IMR-90 (cell line): ENCODE measurements around the gene RARRES2. TPM values are rescaled to one million over a fixed set of nuclear protein-coding genes. Genes with fewer than 3 reads are reported as not detected.
A peak's percentile ranks its signal among the peaks of the same experiment; 100 is the strongest.

ENCODE experiments used
- ATAC-seq: fragments of 200-7000 bp; cut with Tn5 transposase; 2 replicates; pipeline ENCODE4 v1.9.1; 2020; ENCODE audit warnings: low read depth, mild to moderate bottlenecking, moderate library complexity
- BruUV-seq: library from RNA; stranded (reverse); fragments of 400-500 nt; replicated peaks from 2 replicates; lab custom pipeline; 2021; lab: Mats Ljungman, UMichigan
- CTCF ChIA-PET: fragments of 300-600 bp; formaldehyde crosslinking; extraction: SDS; loops from one replicate; lab custom pipeline; 2021; ENCODE audit warnings: antibody characterized with exemption; lab: Yijun Ruan, JAX
- POLR2A ChIA-PET: fragments of 300-600 bp; sonication (Branson Sonifier 250); formaldehyde crosslinking; loops from one replicate; lab custom pipeline; 2022; ENCODE audit warnings: antibody characterized with exemption; ENCODE audit not compliant: unreplicated experiment; lab: Charles Lee
- DNase-seq: peaks from one replicate; pipeline ENCODE4 v3.0.0; 2013
- H2AFZ ChIP-seq: replicated peaks from 2 replicates; pipeline ENCODE3; 2013; ENCODE audit warnings: low read length, mild to moderate bottlenecking; ENCODE audit not compliant: poor library complexity
- H2AK5ac ChIP-seq: 2 replicates; pipeline ENCODE4 v1.6.1; 2013; ENCODE audit warnings: low read depth, low read length, inconsistent platforms
- H2AK9ac ChIP-seq: replicated peaks from 2 replicates; pipeline ENCODE3; 2013; ENCODE audit warnings: mild to moderate bottlenecking, low read depth, low read length, moderate library complexity; ENCODE audit not compliant: poor library complexity
- H2BK120ac ChIP-seq: 2 replicates; pipeline ENCODE4 v1.6.1; 2013; ENCODE audit warnings: low read depth, low read length, inconsistent platforms
- H2BK15ac ChIP-seq: 3 replicates; pipeline ENCODE4 v1.6.1; 2013; ENCODE audit warnings: low read depth, low read length, inconsistent platforms
- H2BK20ac ChIP-seq: 2 replicates; pipeline ENCODE4 v1.6.1; 2013; ENCODE audit warnings: low read depth, mild to moderate bottlenecking, inconsistent platforms, low read length, moderate library complexity
- H2BK5ac ChIP-seq: 2 replicates; pipeline ENCODE4 v1.6.1; 2013; ENCODE audit warnings: mild to moderate bottlenecking, low read depth, low read length, inconsistent platforms; ENCODE audit not compliant: poor library complexity, severe bottlenecking
- H3K14ac ChIP-seq: replicated peaks from 2 replicates; pipeline ENCODE4 v1.6.1; 2013; ENCODE audit warnings: low read depth, low read length, inconsistent platforms
- H3K18ac ChIP-seq: 2 replicates; pipeline ENCODE4 v1.6.1; 2013; ENCODE audit warnings: low read depth, low read length, control low read depth
- H3K23ac ChIP-seq: 2 replicates; pipeline ENCODE4 v1.6.1; 2013; ENCODE audit warnings: low read depth, low read length, inconsistent platforms
- H3K27ac ChIP-seq: 2 replicates; pipeline ENCODE4 v1.5.1; 2013; ENCODE audit warnings: mild to moderate bottlenecking, control low read depth, low read length; ENCODE audit not compliant: insufficient read depth
- H3K27me3 ChIP-seq: 2 replicates; pipeline ENCODE4 v1.6.1; 2013; ENCODE audit warnings: low read length; ENCODE audit not compliant: control insufficient read depth, insufficient read depth
- H3K36me3 ChIP-seq: 2 replicates; pipeline ENCODE4 v1.6.1; 2013; ENCODE audit warnings: low read length, mixed read lengths; ENCODE audit not compliant: control insufficient read depth, insufficient read depth
- H3K4ac ChIP-seq: 2 replicates; pipeline ENCODE4 v1.6.1; 2013; ENCODE audit warnings: low read depth, low read length, inconsistent platforms
- H3K4me1 ChIP-seq: 2 replicates; pipeline ENCODE4 v1.6.1; 2013; ENCODE audit warnings: low read length, mixed read lengths; ENCODE audit not compliant: control insufficient read depth, insufficient read depth
- H3K4me2 ChIP-seq: 2 replicates; pipeline ENCODE4 v1.6.1; 2013; ENCODE audit warnings: low read depth, mild to moderate bottlenecking, control low read depth, low read length, moderate library complexity
- H3K4me3 ChIP-seq: 2 replicates; pipeline ENCODE4 v1.5.1; 2013; ENCODE audit warnings: low read depth, mild to moderate bottlenecking, control low read depth, low read length, moderate library complexity; ENCODE audit not compliant: insufficient read depth
- H3K56ac ChIP-seq: 2 replicates; pipeline ENCODE4 v1.6.1; 2013; ENCODE audit warnings: low read length, inconsistent platforms; ENCODE audit not compliant: insufficient read depth; ENCODE audit errors: extremely low read depth
- H3K79me1 ChIP-seq, 2 experiments: 2 replicates each; pipeline ENCODE4 v1.6.1; 2013; ENCODE audit warnings: low read length in 2 of 2, inconsistent platforms in 1 of 2, low read depth in 1 of 2
- H3K9ac ChIP-seq: 2 replicates; pipeline ENCODE4 v1.6.1; 2013; ENCODE audit warnings: low read depth, low read length, control low read depth
- H3K9me1 ChIP-seq: 2 replicates; pipeline ENCODE4 v1.6.1; 2013; ENCODE audit warnings: low read length, inconsistent platforms; ENCODE audit not compliant: insufficient read depth
- H3K9me3 ChIP-seq: 2 replicates; pipeline ENCODE4 v1.6.1; 2013; ENCODE audit warnings: low read length; ENCODE audit not compliant: control insufficient read depth, insufficient read depth
- H4K20me1 ChIP-seq: 2 replicates; pipeline ENCODE4 v1.6.1; 2013; ENCODE audit warnings: low read length, inconsistent platforms; ENCODE audit not compliant: insufficient read depth
- H4K5ac ChIP-seq: 2 replicates; pipeline ENCODE4 v1.6.1; 2013; ENCODE audit warnings: mild to moderate bottlenecking, low read depth, low read length, control low read depth
- H4K8ac ChIP-seq, 2 experiments: 2 replicates each; pipeline ENCODE4 v1.6.1; 2013; ENCODE audit warnings: low read depth in 2 of 2, low read length in 2 of 2, control low read depth in 1 of 2, inconsistent platforms in 1 of 2
- H4K91ac ChIP-seq: 2 replicates; pipeline ENCODE4 v1.6.1; 2013; ENCODE audit warnings: low read depth, low read length, inconsistent platforms; ENCODE audit not compliant: insufficient read depth
- BHLHE40 ChIP-seq: fragments of 150-350 bp; IDR thresholded peaks from 2 replicates; pipeline ENCODE4 v1.6.1; 2016; ENCODE audit warnings: mild to moderate bottlenecking, low read depth, low read length
- CEBPB ChIP-seq: IDR thresholded peaks from 2 replicates; pipeline ENCODE4 v1.6.1; 2012; ENCODE audit warnings: low read depth, low read length, improper control_type of control experiment
- CHD1 ChIP-seq: IDR thresholded peaks from 2 replicates; pipeline ENCODE4 v1.6.1; 2012; ENCODE audit warnings: low read depth, low read length, improper control_type of control experiment
- FOS ChIP-seq: fragments of 150-350 bp; IDR thresholded peaks from 2 replicates; pipeline ENCODE4 v1.6.1; 2016; ENCODE audit warnings: low read depth, low read length
- MAFK ChIP-seq: IDR thresholded peaks from 2 replicates; pipeline ENCODE4 v1.6.1; 2012; ENCODE audit warnings: low read depth, low read length, improper control_type of control experiment
- MAZ ChIP-seq: IDR thresholded peaks from 2 replicates; pipeline ENCODE4 v1.6.1; 2012; ENCODE audit warnings: low read depth, mild to moderate bottlenecking, low read length, improper control_type of control experiment, moderate library complexity, borderline replicate concordance
- MXI1 ChIP-seq: IDR thresholded peaks from 2 replicates; pipeline ENCODE4 v1.6.1; 2012; ENCODE audit warnings: low read depth, mild to moderate bottlenecking, low read length, moderate library complexity, borderline replicate concordance
- NFE2L2 ChIP-seq: fragments of 150-350 bp; IDR thresholded peaks from 2 replicates; pipeline ENCODE4 v1.6.1; 2016; ENCODE audit warnings: low read depth, mild to moderate bottlenecking, low read length
- POLR2A ChIP-seq: IDR thresholded peaks from 2 replicates; pipeline ENCODE4 v1.6.1; 2012; ENCODE audit warnings: mild to moderate bottlenecking, low read depth, low read length
- RAD21 ChIP-seq: IDR thresholded peaks from 2 replicates; pipeline ENCODE4 v1.6.1; 2012; ENCODE audit warnings: low read length, improper control_type of control experiment
- RCOR1 ChIP-seq: IDR thresholded peaks from 2 replicates; pipeline ENCODE4 v1.6.1; 2012; ENCODE audit warnings: mild to moderate bottlenecking, low read length, improper control_type of control experiment; ENCODE audit not compliant: insufficient replicate concordance
- RFX5 ChIP-seq: IDR thresholded peaks from 2 replicates; pipeline ENCODE4 v1.8.0; 2012; ENCODE audit warnings: low read depth, mild to moderate bottlenecking, low read length, moderate library complexity
- SMC3 ChIP-seq: fragments of 150-350 bp; IDR thresholded peaks from 2 replicates; pipeline ENCODE4 v1.6.1; 2016; ENCODE audit warnings: low read depth, mild to moderate bottlenecking, antibody characterized with exemption, low read length, moderate library complexity
- WGBS, 2 experiments: methylation state at CpG; one replicate each; pipeline versions ENCODE4 v1.1.5 to v1.1.7; 2013; ENCODE audit warnings: missing lambda C conversion rate in 2 of 2; ENCODE audit not compliant: insufficient read length in 1 of 2; ENCODE audit errors: extremely low coverage in 2 of 2; 5-methylcytosine and 5-hydroxymethylcytosine counted together
- dilution Hi-C: fragments of 300-500 bp; cut with HindIII; formaldehyde crosslinking; loops from one replicate; pipeline ENCODE4 v1.14.3; 2018; ENCODE audit warnings: low sequenced_read_pairs; ENCODE audit not compliant: unreplicated experiment
- in situ Hi-C: fragments of 300-500 bp; cut with MboI; formaldehyde crosslinking; loops from 3 replicates; pipeline ENCODE4 v1.14.3; 2019; ENCODE audit warnings: low sequenced_read_pairs, inconsistent platforms, mixed read lengths
- intact Hi-C: fragments of 100-400 bp; cut with micrococcal nuclease; formaldehyde crosslinking; loops from 2 replicates; pipeline ENCODE4 v1.10.0; 2022
- polyA plus RNA-seq, 3 experiments: library from polyadenylated mRNA; depleted of rRNA; stranded (reverse); fragments of >200 nt; gene quantifications; 2 replicates each; pipeline ENCODE4 v1.2.3, GENCODE V29; 2012; ENCODE audit warnings: low replicate concordance in 1 of 3
- total RNA-seq: library from RNA; depleted of rRNA; stranded (reverse); fragments of >200 nt; gene quantifications from 2 replicates; pipeline ENCODE4 v1.2.3, GENCODE V29; 2012
- TF ChIP-seq, protein P1 (sequence below): conservative IDR thresholded peaks from 2 replicates; pipeline ENCODE4 v1.5.1; 2012; ENCODE audit warnings: mild to moderate bottlenecking, low read depth, low read length, improper control_type of control experiment
- TF ChIP-seq, protein P2 (sequence below): fragments of 150-350 bp; IDR thresholded peaks from 2 replicates; pipeline ENCODE4 v1.6.1; 2016; ENCODE audit warnings: low read depth, mild to moderate bottlenecking, low read length, moderate library complexity, borderline replicate concordance

Gene RARRES2
- total and polyA plus RNA-seq, 2 of the 4 experiments (the other 2 are of a cell fraction), result 1.6 TPM; not detected in 1

DNA sequence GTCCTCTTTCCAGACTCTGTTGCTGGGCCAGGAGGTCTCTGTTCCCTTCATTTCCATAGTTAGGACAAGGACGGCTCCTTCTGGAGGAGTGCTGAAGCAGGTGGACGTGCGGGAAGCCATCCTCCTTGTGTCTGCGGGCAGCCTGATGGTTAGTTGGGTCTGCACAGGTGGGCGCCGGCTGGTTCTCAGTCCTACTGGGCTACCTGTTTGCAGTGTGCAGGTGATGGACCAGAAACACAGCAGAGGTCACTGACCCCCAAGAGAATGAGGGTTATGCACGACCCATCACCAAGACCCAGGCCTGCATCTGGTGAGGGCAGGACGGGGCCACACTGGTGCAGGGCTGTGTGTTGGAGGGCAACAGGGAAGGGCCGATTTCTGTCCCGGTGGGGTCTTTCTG, 7.8 kb downstream of the RARRES2 start:
- no peaks in the 10 kb centered on the region for H3K9me3 ChIP-seq
- H3K18ac ChIP-seq, result peak overlapping the region; percentile 9; the same call in 1 of the 2 replicates
- intact Hi-C loops, result no loop called here
- peak overlapping the region; percentile 74; the same call in 1 of the 2 replicates for H2BK20ac ChIP-seq
- no peaks in the 10 kb centered on the region for H3K79me1 ChIP-seq
- in situ Hi-C loops, result no loop called here
- no peak overlapping the region for H3K56ac ChIP-seq
- H4K5ac ChIP-seq, result no peak overlapping the region; the same call in 1 of the 2 replicates
- H3K4me1 ChIP-seq, result peaks cover 13% of the 10 kb centered on the region
- dilution Hi-C loops, result no loop called here
- no peak overlapping the region for H4K8ac ChIP-seq
- H4K20me1 ChIP-seq, result no peaks in the 10 kb centered on the region
- 87% methylated on average over 3 of the region's 10 CpGs; no CpG with 5 or more reads in 1 of the 2 experiments for WGBS, 2 experiments
- no peak overlapping the region for H3K9ac ChIP-seq
- no peak overlapping the region for H3K14ac ChIP-seq
- H3K27me3 ChIP-seq, result no peaks in the 10 kb centered on the region
- H3K4me2 ChIP-seq, result no peak overlapping the region
- H3K4ac ChIP-seq, result peak overlapping the region; percentile 41
- no TSS peak for BruUV-seq
- peak overlapping the region; percentile 54; the same call in 1 of the 2 replicates for H2AK5ac ChIP-seq
- H2AFZ ChIP-seq, result no peak overlapping the region
- peak overlapping the region; percentile 16; the same call in 1 of the 3 replicates for H2BK15ac ChIP-seq
- H3K36me3 ChIP-seq, result no peaks in the 10 kb centered on the region
- H4K91ac ChIP-seq, result peak overlapping the region; percentile 85
- H2AK9ac ChIP-seq, result no peak overlapping the region
- CTCF ChIA-PET, result no interaction called here
- peak overlapping the region; percentile 14; the same call in 1 of the 2 replicates for H3K27ac ChIP-seq
- TF ChIP-seq, protein P1, sequence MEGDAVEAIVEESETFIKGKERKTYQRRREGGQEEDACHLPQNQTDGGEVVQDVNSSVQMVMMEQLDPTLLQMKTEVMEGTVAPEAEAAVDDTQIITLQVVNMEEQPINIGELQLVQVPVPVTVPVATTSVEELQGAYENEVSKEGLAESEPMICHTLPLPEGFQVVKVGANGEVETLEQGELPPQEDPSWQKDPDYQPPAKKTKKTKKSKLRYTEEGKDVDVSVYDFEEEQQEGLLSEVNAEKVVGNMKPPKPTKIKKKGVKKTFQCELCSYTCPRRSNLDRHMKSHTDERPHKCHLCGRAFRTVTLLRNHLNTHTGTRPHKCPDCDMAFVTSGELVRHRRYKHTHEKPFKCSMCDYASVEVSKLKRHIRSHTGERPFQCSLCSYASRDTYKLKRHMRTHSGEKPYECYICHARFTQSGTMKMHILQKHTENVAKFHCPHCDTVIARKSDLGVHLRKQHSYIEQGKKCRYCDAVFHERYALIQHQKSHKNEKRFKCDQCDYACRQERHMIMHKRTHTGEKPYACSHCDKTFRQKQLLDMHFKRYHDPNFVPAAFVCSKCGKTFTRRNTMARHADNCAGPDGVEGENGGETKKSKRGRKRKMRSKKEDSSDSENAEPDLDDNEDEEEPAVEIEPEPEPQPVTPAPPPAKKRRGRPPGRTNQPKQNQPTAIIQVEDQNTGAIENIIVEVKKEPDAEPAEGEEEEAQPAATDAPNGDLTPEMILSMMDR, result no peak
- TF ChIP-seq CEBPB, result no peak
- no peak for TF ChIP-seq NFE2L2
- TF ChIP-seq, protein P2, sequence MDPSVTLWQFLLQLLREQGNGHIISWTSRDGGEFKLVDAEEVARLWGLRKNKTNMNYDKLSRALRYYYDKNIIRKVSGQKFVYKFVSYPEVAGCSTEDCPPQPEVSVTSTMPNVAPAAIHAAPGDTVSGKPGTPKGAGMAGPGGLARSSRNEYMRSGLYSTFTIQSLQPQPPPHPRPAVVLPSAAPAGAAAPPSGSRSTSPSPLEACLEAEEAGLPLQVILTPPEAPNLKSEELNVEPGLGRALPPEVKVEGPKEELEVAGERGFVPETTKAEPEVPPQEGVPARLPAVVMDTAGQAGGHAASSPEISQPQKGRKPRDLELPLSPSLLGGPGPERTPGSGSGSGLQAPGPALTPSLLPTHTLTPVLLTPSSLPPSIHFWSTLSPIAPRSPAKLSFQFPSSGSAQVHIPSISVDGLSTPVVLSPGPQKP, result no peak
- TF ChIP-seq RFX5, result no peak
- no peak for TF ChIP-seq CHD1
- no peak for TF ChIP-seq BHLHE40
- TF ChIP-seq MAZ, result no peak
- no peak for TF ChIP-seq FOS
- no peak for TF ChIP-seq MXI1
- no peak for TF ChIP-seq MAFK
- TF ChIP-seq RAD21, result no peak
- TF ChIP-seq POLR2A, result no peak
- TF ChIP-seq RCOR1, result no peak
- TF ChIP-seq SMC3, result no peak
- H3K9me1 ChIP-seq, result peaks cover 7% of the 10 kb centered on the region; the same call in 1 of the 2 replicates
- H2BK5ac ChIP-seq, result no peak overlapping the region
- DNase-seq, result no peak
- H3K4me3 ChIP-seq, result no peak overlapping the region
- H2BK120ac ChIP-seq, result peak overlapping the region; percentile 79
- H3K23ac ChIP-seq, result no peak overlapping the region
- ATAC-seq, result no peak
- POLR2A ChIA-PET, result no interaction called here
